PC-9 (cell line): ENCODE data around the gene KRTAP3-3. TPM values are rescaled to one million over a fixed set of nuclear protein-coding genes. Genes with fewer than 3 reads are reported as not detected.

ENCODE experiments used
- BruUV-seq: library from RNA; stranded (reverse); fragments of 400-500 nt; replicated peaks from 2 replicates; lab custom pipeline; 2021; lab: Mats Ljungman, UMichigan
- CTCF ChIA-PET: fragments of 300-600 bp; sonication (Branson Sonifier 250); formaldehyde crosslinking; loops from one replicate; lab custom pipeline; 2022; ENCODE audit warnings: antibody characterized with exemption; lab: Charles Lee
- POLR2A ChIA-PET: fragments of 300-600 bp; sonication (Branson Sonifier 250); formaldehyde crosslinking; loops from one replicate; lab custom pipeline; 2022; ENCODE audit warnings: antibody characterized with exemption; ENCODE audit not compliant: unreplicated experiment; lab: Charles Lee
- DNase-seq, 2 experiments: peaks; one replicate each; pipeline versions ENCODE4 v3.0.0 to v3.0.0-alpha.2; 2015 to 2022; ENCODE audit warnings: mixed read lengths in 1 of 2
- H2AFZ ChIP-seq: fragments of 200-600 bp; sonication (generic); 2 replicates; pipeline ENCODE4 v1.8.1; 2017; ENCODE audit warnings: antibody characterized with exemption
- H3F3A ChIP-seq: fragments of 200-600 bp; sonication (generic); 2 replicates; pipeline ENCODE4 v1.8.1; 2017; ENCODE audit warnings: antibody characterized with exemption, mild to moderate bottlenecking, low read depth; ENCODE audit not compliant: insufficient read depth
- H3K27ac ChIP-seq: fragments of 200-600 bp; sonication (generic); 2 replicates; pipeline ENCODE4 v1.6.1; 2016; ENCODE audit warnings: mixed run types
- H3K27me3 ChIP-seq: fragments of 200-600 bp; sonication (generic); 2 replicates; pipeline ENCODE4 v1.6.1; 2016; ENCODE audit warnings: low read depth, mixed run types; ENCODE audit not compliant: insufficient read depth
- H3K36me3 ChIP-seq: fragments of 200-600 bp; sonication (generic); 2 replicates; pipeline ENCODE4 v1.6.1; 2016; ENCODE audit warnings: low read depth, mixed run types
- H3K4me1 ChIP-seq: fragments of 200-600 bp; sonication (generic); replicated peaks from 2 replicates; pipeline ENCODE4 v1.6.1; 2016; ENCODE audit warnings: mixed run types; ENCODE audit not compliant: insufficient read depth
- H3K4me2 ChIP-seq: fragments of 200-600 bp; sonication (generic); 2 replicates; pipeline ENCODE4 v1.6.1; 2017; ENCODE audit warnings: mixed run types
- H3K4me3 ChIP-seq: fragments of 200-600 bp; sonication (generic); 2 replicates; pipeline ENCODE4 v1.6.1; 2016; ENCODE audit warnings: mixed run types
- H3K79me2 ChIP-seq: fragments of 200-600 bp; sonication (generic); 2 replicates; pipeline ENCODE4 v1.6.1; 2017; ENCODE audit warnings: low read depth, mixed run types
- H3K9me2 ChIP-seq: fragments of 200-600 bp; sonication (generic); 2 replicates; pipeline ENCODE4 v1.8.1; 2017; ENCODE audit warnings: mild to moderate bottlenecking; ENCODE audit not compliant: insufficient read depth
- H3K9me3 ChIP-seq: fragments of 200-600 bp; sonication (generic); 2 replicates; pipeline ENCODE4 v1.8.1; 2016; ENCODE audit warnings: low read depth; ENCODE audit not compliant: insufficient read depth
- H4K20me1 ChIP-seq: fragments of 200-600 bp; sonication (generic); 2 replicates; pipeline ENCODE4 v1.8.1; 2017; ENCODE audit not compliant: insufficient read depth
- EZH2 ChIP-seq: fragments of 200-600 bp; sonication (generic); IDR thresholded peaks from 2 replicates; pipeline ENCODE4 v1.8.0; 2017; ENCODE audit warnings: antibody characterized with exemption, low read depth
- intact Hi-C: fragments of 100-400 bp; cut with micrococcal nuclease; formaldehyde crosslinking; loops from one replicate; pipeline ENCODE4 v1.10.0; 2022; ENCODE audit not compliant: unreplicated experiment
- total RNA-seq: library from RNA; stranded (reverse); gene quantifications from 2 replicates; pipeline ENCODE4 v1.2.3, GENCODE V29; 2021
- TF ChIP-seq, protein P1 (sequence below): fragments of 200-600 bp; sonication (generic); conservative IDR thresholded peaks from 2 replicates; pipeline ENCODE4 v1.6.1; 2017; ENCODE audit warnings: mixed run types, antibody characterized with exemption, mild to moderate bottlenecking, moderate library complexity

Gene KRTAP3-3
- total RNA-seq, 1 experiment from 2014 or later: not detected

DNA sequence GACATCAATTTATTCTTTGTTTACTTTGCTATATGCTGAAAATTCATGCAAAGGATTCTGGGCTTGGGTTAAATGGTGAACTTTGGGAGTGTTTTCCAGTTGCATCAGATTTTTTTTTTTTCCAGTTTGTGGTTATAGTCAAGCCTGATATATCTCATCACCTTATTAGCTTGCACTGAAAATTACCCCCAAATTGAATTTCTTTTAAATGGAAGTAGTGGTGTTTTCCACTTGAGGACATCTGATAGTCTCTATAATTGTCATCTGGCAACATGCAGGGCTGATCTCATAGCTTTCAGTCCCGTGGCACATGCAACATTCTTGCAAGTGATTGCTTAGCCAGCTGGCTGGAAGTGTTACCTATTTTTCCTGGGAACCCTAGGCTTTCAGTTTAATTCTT is 19.6 kb upstream of the KRTAP3-3 start:
- Histone ChIP-seq H3K9me3 (no peaks in the 10 kb centered on the region), H3K36me3 (no peaks in the 10 kb centered on the region), H3F3A (peaks cover 40% of the 10 kb centered on the region), H3K9me2 (no peaks in the 10 kb centered on the region), H3K79me2 (no peaks in the 10 kb centered on the region), H3K4me1 (peaks cover 71% of the 10 kb centered on the region), H4K20me1 (no peaks in the 10 kb centered on the region), H3K4me3 (no peak overlapping the region), H3K27ac (peak overlapping the region; percentile 85), H2AFZ (no peak overlapping the region), H3K27me3 (no peaks in the 10 kb centered on the region), H3K4me2 (peak overlapping the region; percentile 7; the same call in 1 of the 2 replicates)
- CTCF ChIA-PET: no interaction called here
- POLR2A ChIA-PET: interaction anchor here (0.7 kb wide), 1 partner anchor 10 kb away, joined by 5 read pairs; no protein-coding TSS in a partner anchor
- intact Hi-C loops: no loop called here
- DNase-seq: no peak
- TF ChIP-seq EZH2: no peak
- TF ChIP-seq, protein P1, sequence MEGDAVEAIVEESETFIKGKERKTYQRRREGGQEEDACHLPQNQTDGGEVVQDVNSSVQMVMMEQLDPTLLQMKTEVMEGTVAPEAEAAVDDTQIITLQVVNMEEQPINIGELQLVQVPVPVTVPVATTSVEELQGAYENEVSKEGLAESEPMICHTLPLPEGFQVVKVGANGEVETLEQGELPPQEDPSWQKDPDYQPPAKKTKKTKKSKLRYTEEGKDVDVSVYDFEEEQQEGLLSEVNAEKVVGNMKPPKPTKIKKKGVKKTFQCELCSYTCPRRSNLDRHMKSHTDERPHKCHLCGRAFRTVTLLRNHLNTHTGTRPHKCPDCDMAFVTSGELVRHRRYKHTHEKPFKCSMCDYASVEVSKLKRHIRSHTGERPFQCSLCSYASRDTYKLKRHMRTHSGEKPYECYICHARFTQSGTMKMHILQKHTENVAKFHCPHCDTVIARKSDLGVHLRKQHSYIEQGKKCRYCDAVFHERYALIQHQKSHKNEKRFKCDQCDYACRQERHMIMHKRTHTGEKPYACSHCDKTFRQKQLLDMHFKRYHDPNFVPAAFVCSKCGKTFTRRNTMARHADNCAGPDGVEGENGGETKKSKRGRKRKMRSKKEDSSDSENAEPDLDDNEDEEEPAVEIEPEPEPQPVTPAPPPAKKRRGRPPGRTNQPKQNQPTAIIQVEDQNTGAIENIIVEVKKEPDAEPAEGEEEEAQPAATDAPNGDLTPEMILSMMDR: no peak
- BruUV-seq: no TSS peak

DNA sequence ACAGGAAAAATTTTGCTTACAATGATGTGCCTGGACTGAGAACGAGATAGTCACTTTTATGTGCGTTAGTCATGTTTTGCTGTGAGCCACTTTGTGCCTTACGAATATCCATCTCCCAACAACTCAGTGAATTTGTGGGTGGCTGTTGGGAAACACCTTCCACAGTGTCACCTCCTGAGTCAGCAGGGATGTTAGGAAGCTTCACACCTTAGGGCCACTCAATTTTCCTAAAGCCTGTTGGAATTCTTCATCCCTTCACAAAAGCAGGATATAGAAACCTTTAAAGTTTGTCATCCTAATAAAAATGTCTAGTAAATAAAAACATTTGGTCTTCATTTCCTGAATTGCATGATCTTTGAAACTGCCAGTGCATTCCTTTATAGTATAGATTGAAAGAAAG is 19.2 kb upstream of the KRTAP3-3 start:
- Histone ChIP-seq H4K20me1 (no peaks in the 10 kb centered on the region), H3F3A (peaks cover 44% of the 10 kb centered on the region), H3K9me2 (no peaks in the 10 kb centered on the region), H3K4me3 (no peak overlapping the region), H3K27ac (peak overlapping the region; percentile 85), H3K79me2 (no peaks in the 10 kb centered on the region), H3K36me3 (no peaks in the 10 kb centered on the region), H3K4me1 (peaks cover 71% of the 10 kb centered on the region), H2AFZ (no peak overlapping the region), H3K4me2 (peak overlapping the region; percentile 15), H3K27me3 (no peaks in the 10 kb centered on the region), H3K9me3 (no peaks in the 10 kb centered on the region)
- TF ChIP-seq EZH2: no peak
- ChIA-PET POLR2A (no interaction called here), CTCF (no interaction called here)
- intact Hi-C loops: no loop called here
- no TSS peak for BruUV-seq
- DNase-seq: peak in 1 of 2 experiments; percentile 93

DNA sequence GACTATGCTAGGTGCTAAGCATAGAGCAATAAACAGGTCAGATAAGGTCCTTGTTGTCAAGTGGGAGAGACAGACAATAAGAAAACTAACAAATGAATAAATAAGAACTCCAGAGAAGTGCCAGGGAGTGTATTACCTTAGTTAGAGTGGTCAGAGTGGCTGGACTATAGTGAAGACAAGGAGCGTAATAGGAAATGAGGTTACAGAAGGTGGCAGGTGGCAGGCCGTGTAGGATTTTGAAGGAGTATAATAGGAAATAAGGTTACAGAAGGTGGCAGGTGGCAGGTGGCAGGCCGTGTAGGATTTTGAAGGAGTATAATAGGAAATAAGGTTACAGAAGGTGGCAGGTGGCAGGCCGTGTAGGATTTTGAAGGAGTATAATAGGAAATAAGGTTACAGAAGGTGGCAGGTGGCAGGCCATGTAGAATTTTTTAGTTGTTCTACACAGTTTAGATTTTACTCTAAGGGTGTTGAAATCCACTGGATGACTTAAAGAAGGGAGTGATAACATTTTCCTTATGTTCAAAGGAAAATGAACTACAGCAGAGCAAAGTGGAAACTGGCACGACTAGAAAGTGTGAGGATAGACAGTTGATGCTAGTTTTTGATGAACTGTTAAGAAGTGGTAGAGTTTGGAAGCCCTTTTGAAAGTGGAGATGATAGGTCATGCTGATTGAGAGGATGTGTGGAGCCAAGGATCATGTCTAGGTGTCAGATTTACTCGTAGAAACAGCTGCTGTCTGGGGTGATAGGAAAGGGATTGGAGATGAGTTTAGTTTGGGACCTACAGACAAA is 18.6 kb upstream of the KRTAP3-3 start:
- ChIA-PET POLR2A (no interaction called here), CTCF (no interaction called here)
- Histone ChIP-seq H4K20me1 (no peaks in the 10 kb centered on the region), H3K27ac (peak overlapping the region; percentile 85), H3K36me3 (no peaks in the 10 kb centered on the region), H2AFZ (no peak overlapping the region), H3K4me3 (no peak overlapping the region), H3K9me3 (no peaks in the 10 kb centered on the region), H3K4me2 (peak overlapping the region; percentile 15), H3F3A (peaks cover 44% of the 10 kb centered on the region), H3K27me3 (no peaks in the 10 kb centered on the region), H3K4me1 (peaks cover 69% of the 10 kb centered on the region), H3K9me2 (no peaks in the 10 kb centered on the region), H3K79me2 (no peaks in the 10 kb centered on the region)
- intact Hi-C loops: no loop called here
- no peak for TF ChIP-seq EZH2
- TF ChIP-seq, protein P1: no peak
- DNase-seq: no peak
- no TSS peak for BruUV-seq
